ENCODE results near the gene CACNA2D3.

DNA sequence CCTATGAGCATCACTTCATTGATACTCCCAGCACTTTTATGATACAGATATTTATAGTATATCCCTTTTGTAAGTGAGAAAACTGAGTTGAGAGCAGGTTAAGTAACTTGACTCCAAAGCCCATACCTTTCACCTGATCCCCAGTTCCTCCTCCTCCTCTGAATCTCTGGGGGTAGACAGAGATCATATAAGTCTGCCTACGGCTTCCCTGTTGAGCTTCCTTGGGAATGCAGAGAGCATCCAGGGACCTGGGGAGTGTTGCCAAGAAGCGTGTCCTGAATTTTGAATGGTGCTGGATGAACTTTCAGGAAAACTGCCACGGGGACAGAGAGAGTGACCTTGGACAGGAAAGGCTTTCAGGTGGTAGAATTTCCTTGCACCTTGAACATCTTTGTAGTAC, 537.0 kb downstream of the CACNA2D3 start:
- TF ChIP-seq CTCF (conservative IDR thresholded peaks at IDR 0.05 in 1 of 2, IDR thresholded peaks at IDR 0.05 in 1 of 2; ENCODE audit: extremely low read depth in 1 of 2, insufficient read depth in 1 of 2, low read depth in 1 of 2, low read length in 2 of 2) = no peak
- no peak for TF ChIP-seq EZH2 (IDR thresholded peaks at IDR 0.05; ENCODE audit: borderline replicate concordance, low read length)
